NCI-H82 treated with DMSO at 0.1 percent for 48 hours (cell line): ENCODE measurements around the gene PPFIBP1.
A peak's percentile ranks its signal among the peaks of the same experiment; 100 is the strongest.
"Not testable (repeated sequence)": the region's sequence is repeated elsewhere in the genome, so short reads cannot be mapped to it uniquely, and the experiment has no call there.

Experiments
- DNase-seq: peaks from one replicate; lab custom pipeline; 2025; ENCODE audit not compliant: unreplicated experiment; lab: John Stamatoyannopoulos, UW

PPFIBP1 gene

DNA sequence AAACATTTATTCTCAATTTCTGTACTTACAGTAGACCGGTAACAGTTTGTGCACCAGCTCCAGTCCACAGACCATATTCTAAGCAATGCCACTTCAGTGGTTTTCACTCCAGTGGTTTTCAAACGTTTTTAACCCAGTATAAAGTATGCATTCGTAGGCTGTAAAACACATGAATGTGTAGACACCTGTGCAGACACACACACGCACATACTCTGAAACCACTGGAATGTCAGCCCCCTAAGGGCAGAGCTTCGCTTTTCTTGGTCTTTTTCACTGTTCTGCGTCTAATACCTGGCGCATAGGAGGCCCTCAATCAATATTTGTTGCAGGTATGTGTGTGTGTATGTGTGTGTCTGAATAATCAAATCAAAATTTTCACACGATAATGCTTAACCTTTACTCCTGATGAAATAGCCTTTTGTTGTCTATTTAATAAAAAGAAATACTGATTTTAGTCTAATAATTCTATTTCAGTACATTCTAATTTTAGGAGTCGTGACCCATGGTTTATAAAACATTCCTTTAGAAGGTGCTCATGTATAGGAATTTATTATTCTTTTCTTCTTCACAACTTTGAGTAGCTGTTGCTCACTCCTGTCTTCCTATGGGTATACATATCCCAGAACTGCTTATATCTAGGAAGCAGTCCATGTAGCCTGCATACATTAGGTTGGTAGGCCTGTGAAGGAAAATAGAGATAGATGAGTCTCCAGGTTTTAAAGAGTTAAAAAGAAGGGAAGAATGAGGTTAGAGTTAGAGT is 98.6 kb downstream of the PPFIBP1 start:
- DNase-seq, result no peak

DNA sequence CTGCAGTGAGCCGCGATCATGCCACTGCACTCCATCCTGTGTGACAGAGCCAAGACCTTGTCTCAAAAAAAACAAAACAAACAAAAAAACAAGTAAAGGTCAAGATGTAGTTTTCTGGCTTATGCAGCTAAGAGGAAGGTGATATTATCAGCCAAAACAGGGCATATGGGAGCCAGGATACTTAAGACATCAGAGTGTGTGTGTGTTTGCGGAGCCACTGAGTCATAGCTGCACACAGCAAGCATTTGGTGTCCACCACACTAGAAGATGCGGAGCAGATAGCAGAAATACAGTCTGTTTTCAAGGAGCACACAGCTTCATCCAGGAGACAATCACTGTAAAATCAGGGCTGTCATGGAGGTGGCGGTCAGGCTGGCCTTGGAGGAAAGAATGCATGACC is 99.6 kb downstream of the PPFIBP1 start:
- no peak for DNase-seq

DNA sequence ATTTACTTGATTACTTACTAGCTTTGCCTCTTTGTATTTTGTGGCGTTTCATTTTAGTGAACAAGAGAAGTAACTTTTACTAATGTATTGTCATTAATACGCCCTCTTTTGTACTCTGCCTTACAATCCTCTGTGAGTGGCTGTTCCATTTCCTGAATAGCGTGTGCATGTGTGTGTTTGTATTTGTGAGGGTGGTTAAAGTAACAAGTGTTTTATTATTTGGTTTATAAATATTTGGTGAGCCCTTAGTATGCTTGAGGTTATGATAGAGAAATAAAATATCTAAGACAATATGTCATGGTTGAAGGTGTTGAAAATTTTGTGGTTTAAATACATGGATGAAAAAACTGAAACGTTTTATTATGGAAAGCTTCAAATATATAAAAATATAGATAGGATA is 100.6 kb downstream of the PPFIBP1 start:
- no peak for DNase-seq

DNA sequence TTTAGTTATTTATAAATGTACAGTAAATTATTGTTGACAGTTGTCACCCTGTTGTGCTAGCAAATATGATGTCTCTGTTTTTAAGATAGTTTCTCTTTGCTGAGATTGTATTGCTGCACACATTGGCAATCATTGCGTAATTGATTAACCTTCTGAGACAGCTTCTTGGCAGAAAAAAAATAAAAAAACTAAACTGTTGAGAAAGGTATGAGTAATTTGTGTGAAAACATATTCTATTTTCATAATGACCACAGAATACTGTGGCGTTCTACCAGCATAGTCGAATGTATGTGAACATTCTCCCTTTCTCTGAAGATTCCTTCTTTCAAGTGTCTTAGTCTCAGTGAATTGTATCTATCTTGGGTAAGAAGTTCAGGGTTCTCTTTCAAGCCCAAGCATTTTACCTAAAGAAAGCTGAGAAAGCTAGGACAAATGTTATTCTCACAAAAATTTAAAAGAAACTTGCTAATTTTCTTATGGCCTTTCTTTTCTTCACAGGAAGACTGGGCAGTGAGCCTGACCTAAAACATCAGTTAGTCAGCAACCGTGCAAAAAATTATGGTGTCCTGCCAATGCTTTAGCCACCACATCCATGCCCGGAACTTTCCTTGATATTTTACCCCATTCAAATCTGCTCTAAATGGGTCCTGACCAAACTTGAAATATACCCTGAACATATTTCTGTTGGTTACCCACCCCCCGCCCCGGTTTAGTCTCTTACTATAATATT is 103.3 kb downstream of the PPFIBP1 start:
- DNase-seq, result no peak

DNA sequence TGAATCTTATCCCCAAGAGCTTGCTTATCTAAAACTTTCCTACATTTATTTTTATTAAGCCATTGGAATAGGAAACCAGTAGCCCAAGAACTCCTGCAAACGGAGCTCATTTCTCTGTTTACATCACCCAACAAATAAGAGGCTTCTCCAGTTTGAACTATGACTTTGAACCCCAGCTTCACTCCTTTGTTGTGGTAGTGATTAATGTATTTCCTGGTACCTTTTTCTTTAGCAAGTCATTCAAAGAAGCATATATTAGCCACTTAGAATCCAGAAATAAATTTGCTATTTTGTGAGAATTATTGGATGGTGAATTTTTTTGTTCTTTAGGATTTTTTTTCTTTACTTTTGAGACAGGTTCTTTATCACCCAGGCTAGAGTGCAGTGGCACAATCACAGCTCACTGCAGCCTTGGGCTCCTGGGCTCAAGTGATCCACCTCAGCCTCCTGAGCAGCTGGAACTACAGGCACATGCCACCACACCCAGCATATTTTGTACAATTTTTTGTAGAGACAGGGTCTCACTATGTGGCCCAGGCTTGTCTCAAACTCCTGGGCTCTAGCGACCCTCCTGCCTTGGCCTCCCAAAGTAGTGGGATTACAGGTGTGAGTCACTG is 104.0 kb downstream of the PPFIBP1 start:
- DNase-seq, result not testable (repeated sequence)

DNA sequence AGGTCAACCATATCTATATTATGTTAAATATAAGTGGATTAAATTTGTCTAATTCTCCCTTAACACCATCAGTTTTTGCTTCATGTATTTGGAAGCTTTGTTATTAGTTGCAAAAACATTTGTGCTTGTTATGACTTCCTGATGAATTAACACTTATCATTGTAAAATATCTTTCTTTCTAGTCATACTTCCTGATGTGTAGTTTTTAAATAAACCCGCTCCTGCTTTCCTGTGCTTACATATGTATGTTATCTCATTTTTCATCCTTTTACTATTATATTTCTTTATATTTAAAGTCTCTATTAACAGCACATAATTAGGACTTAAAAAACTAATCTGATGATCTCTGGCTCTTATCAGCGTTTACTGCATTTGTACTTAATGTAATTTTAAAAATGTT is 106.2 kb downstream of the PPFIBP1 start:
- DNase-seq, result not testable (repeated sequence)

DNA sequence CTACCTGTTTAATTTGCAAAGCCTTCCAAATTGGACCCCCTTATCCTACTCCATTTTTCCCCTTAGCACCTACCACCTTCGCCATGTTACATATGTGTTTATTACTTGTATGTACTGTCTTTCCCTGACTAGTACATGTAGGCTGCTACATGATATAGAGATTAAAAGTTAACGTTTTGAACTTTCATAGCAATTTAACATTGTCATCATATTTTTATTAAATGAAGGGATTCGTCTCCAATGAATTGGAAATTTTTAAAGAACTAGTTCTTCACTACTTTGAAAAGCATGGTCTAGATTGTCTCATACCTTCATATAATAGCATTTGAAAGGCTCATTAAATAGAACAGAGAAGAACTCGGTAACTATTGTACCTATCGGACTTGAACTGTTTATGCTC is 107.4 kb downstream of the PPFIBP1 start:
- no peak for DNase-seq

DNA sequence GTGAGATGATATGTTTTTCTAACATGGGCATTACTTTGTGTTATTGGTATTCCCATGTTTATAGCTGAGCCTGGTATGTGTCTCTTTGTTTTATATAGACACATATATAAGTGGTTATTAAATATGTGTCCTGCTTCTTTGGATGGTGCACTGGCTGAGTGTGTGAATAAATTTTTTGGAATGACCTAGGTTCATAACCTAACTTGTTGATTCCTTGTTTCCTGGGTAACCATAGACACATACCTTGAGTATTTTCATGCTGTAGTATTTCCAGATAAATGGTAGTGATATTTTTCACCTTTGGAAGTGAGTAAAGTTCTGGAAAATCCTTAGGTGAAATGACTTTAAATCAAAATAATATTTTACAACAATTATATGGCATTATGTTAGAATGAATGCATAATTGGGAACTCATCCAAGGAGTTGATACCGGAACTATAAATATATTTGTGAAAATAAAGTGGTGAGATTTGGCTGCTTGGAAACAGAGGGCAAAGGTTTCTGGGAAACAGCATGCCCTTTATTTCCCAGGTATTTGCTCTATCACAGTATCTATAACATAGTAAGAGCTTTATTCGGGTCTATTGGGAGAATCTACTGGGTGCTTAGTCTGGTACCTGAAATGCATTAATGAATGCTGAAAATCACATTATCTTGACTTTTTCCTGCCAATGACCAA is 107.9 kb downstream of the PPFIBP1 start:
- DNase-seq, result no peak

DNA sequence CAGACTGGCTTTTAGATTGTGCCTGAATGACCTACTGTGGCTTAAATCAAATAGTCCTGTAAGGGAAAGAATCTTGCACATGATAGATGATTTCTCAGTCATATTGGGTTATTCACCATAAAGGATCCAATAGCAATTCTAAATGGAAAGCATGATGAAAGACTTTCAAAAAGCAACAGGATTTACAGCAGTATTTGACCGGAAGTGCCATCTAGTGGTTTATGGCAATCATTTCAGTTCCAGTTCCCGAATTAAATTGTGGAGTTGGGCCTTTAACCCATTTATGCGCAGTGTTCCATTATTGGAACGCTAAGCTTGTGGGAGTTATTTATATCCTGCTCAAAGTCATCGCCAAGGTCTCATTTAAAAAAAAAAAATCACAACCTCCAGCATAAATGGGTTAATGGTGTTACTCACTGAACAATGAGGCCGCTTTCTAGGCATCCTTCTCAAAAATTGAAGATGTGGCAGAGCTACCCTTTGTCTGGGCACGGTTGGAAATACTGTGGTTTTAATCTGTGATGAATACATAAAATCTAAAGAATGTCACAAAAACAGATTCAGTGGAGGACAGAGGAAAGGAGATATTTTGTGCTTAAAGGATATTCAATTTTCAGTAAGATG is 111.5 kb downstream of the PPFIBP1 start:
- peak; percentile 6 for DNase-seq

DNA sequence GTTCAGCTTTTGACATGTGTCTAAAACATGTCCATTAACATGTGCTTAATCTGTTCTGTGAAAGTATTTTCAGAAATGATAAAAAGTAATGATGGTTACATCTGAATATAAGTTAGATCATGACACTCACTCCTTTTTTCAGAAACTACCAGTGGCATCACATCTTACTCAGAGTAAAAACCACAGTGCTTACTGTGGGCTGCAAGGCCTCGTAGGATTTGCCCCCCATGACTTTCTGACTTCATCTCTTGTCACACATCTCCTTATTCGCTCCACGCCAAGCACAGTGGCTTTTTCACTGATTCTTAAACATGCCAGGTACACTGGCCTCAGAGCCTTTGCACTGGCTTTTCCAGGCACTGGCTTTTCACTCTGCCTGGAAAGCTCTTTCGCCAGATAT is 112.6 kb downstream of the PPFIBP1 start:
- not testable (repeated sequence) for DNase-seq

DNA sequence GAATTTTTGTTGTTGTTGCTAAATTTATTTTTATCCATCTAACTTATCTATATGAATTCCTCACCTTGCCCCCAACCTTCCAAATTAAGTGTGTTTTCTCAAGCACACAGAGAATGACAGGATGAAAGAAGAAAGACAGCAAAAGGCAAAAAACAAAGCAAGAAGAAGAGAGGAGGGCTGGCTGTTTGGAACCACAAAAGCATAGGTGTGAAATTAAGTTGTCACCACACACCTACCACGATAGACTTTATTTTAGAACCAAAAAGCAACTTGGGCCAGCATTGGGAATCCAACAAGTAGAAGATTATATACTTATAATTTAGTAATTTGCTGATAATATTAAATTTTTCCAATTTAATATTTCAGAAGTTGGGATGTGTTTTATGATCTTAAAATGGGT is 113.5 kb downstream of the PPFIBP1 start:
- DNase-seq, result no peak

DNA sequence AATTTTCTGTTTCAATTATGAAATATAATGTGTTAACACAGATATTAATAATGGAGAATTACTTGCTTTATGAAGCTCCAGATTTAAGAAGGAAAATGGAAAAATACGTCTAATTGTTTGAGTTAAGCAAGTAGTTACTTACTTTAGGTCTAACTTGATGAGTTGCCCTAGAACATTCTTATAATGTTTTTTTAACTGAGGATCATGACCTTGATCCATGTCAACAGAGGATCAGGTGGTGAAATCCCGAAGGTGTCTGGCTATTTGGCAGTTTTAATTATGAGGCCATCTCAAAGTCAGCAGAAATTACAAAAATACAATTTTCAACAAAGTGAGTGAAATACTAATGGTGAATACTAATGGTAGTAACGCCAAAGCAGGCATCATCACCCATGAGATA is 115.3 kb downstream of the PPFIBP1 start:
- no peak for DNase-seq

DNA sequence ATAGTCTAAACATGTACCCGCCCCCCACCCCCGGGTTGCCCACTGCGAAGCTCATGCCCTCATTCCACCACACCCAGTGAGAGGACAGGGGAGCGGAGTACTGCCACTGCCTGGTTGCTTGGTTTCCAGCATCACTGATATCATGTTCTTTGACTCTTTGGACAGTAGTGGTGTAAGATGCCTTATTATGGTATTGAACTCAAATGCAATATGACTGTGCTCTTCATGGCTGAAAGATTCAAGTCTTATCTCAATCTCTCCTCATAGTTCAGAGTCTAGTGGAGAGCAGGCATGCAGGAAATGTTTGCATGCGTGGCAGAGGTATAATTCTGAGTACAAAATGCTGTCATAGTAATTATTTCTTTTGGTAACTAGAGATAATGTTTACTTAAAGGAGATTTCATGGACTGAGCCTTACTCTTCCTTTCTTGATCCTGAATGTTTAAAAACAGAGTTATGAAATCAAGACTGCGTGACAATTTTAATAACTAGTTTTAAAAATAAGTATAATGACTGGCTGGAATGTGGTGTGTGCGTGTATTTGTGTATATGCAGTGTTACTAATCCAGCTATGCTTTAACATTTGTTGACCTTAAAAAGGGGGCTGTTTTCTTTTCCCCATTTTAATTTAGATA is 116.7 kb downstream of the PPFIBP1 start:
- DNase-seq, result not testable (repeated sequence)

DNA sequence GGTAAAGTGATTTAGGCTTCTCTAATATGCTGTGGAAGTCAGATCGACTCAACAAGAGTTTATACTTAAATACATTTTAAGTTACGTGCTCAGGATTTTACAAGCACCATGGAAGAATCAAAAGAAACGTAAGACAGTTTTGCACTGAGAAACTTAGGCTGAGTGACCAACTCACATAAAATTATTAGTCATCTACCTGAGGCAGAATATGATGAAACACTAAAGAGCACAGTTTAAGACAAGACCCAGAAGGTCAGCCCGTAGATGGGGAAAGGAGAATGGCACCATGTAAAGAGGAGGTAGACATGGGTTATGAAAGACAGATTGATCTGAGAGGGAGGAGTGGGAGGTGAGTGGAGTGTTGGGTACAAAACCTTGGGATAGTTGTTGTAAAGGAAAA is 118.4 kb downstream of the PPFIBP1 start:
- DNase-seq, result not testable (repeated sequence)

DNA sequence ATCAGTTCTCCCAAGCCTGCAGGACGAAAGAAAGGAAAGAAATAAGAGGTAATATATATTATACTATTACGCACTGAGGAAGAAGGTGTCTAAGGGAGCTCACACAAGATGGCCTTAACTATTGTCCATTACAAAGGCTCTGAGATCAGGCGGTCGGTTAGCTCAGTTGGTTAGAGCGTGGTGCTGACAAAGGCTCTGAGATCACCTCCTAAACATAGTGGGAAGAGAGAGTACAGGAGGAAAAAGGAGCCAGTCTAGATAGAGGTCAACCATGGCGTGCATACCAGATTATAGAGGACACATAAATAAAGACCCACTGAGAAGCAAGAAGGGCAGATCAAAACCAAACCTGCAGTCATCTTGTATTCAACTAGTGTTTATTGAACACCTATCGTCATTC is 118.9 kb downstream of the PPFIBP1 start:
- not testable (repeated sequence) for DNase-seq

DNA sequence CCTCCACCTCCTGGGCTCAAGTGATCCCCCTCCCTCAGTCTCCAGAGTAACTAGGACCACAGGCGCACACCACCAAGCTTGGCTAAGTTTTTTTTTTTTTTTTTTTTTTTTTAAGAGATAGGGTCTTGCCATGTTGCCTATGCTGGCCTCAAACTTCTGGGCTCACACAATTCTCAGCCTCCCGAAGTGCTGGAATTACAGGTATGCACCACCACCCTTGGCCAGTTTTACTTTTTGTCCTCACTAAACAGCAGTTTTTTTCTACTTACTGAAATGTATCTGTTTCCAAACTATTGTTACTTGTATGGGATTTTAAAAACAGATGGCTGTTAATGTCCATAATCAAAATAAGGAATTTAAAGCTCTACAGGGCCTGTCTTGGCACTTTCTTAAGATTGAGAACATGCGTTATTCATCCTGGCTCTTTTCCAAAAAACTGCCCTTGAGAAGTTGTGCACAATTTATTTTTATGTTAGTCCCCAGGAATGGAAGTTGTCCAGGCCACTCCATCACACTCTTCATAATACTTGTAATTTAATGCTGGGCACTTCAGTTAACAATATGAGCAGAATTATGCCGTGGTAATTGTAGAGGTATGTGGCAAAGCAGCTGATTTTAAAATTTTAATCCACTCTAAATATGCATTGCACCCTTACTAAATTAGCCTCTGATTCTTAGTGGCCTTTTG is 120.3 kb downstream of the PPFIBP1 start:
- DNase-seq, result no peak

DNA sequence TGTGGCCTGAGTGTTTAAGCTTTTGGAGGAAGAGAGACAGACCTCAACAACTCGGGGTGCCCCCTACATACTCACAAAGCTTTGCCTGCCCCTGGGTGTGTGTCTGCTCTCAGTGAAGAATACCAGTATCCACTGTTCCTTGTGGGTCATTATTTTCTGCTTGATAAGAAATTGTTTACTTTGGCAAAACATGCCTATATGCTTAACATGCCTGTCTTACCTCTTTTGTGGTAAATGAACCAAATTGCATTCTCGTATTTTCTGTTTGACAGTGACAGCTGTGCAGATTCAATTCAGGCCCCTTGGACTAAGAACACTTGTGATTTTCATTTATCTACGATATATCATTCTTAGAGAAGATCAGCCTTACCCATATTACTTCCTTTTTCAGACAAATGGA is 121.7 kb downstream of the PPFIBP1 start:
- DNase-seq, result no peak

DNA sequence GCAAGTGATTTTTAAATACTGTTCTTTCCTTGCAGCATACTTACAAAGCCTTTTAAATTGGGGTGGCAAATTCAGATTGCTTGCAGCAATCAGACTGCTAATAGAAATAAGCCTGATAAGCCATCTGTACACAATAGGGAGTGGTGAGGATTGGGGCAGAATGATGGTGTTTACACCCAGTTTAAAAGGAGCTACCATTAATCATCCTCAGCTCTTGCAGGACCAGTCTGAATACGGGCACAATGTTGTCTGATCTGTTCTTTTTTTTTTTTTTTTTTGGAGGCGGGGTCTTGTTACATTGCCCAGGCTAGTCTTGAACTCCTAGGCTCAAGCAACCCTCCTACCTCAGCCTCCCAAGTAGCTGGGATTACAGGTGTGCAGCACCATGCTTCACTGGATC is 122.1 kb downstream of the PPFIBP1 start:
- no peak for DNase-seq

DNA sequence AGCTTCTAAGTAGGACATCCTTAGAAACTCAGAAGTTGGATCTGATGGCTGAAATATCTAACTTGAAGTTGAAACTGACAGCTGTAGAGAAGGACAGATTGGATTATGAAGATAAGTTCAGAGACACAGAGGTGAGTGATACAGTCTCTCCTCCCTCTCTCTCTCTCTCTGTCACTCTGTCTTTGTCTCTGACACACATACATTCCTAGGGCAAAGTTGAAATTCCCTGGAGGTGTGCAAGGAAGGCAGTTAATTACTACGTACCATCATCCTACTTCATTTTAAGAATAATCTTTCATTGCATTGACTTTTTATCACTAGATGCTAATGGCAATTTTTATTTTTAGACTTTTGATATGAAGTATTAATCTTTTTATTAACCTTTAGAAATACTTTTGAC is 126.0 kb downstream of the PPFIBP1 start:
- no peak for DNase-seq

DNA sequence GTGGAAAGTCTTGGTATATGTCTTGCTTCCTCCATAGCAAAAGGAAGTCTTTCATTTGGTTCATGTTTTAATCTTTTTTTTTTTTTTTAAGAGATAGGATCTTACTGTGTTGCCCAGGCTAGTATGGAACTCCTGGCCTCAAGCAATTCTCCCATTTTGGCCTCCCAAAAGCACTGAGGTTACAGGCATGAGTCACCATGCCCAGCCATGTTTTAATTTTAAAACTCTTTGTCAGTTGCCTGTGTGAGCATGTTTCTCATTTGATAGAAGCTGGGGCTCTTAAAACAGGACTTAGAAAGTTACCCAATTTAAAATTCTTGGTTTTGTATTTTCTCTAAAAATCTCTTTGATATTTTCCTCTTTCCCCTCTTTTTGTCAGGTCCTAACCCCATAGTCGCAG is 127.2 kb downstream of the PPFIBP1 start:
- no peak for DNase-seq
